A549 (cell line): Measurements from ENCODE around the gene UTP4. TPM values are rescaled to one million over a fixed set of nuclear protein-coding genes. Genes with fewer than 3 reads are reported as not detected.

ENCODE experiments used
- ATAC-seq, 2 experiments: fragments of 200-7000 bp in 1 of 2; fragments of >200 bp in 1 of 2; cut with Nextera tagmentation in 1 of 2; cut with Tn5 transposase in 1 of 2; 3 replicates each; pipeline versions ENCODE4 v1.8.0 to v1.9.1; 2018 to 2020; ENCODE audit warnings: mild to moderate bottlenecking in 1 of 2, moderate library complexity in 1 of 2
- CTCF ChIA-PET: fragments of 300-600 bp; sonication (Branson Sonifier 250); formaldehyde crosslinking; extraction: SDS; loops from one replicate; lab custom pipeline; 2021; ENCODE audit warnings: antibody characterized with exemption, inconsistent platforms; lab: Yijun Ruan, JAX
- POLR2A ChIA-PET: fragments of 350-600 bp; formaldehyde crosslinking; extraction: SDS; loops from one replicate; lab custom pipeline; 2021; ENCODE audit warnings: antibody characterized with exemption, inconsistent platforms; lab: Yijun Ruan, JAX
- DNase-seq, 2 experiments: peaks; one replicate each; pipeline versions ENCODE4 v3.0.0 to v3.0.0-alpha.2; 2011 to 2016; ENCODE audit warnings: low read depth in 1 of 2, low spot score in 1 of 2
- FAIRE-seq: peaks from 2 replicates; lab custom pipeline; 2011; peaks lifted over from hg19 to GRCh38; lab: Jason Lieb, UNC
- H3K27ac ChIP-seq, 2 experiments: fragments of >200 bp; sonication (Bioruptor Twin); formaldehyde crosslinking; 3 replicates each; pipeline ENCODE4 v1.5.1; 2016 to 2017
- H3K4me1 ChIP-seq: fragments of >200 bp; sonication (Bioruptor Twin); formaldehyde crosslinking; 3 replicates; pipeline ENCODE4 v1.6.1; 2016
- H3K4me2 ChIP-seq: fragments of >200 bp; sonication (Bioruptor Twin); formaldehyde crosslinking; 3 replicates; pipeline ENCODE4 v1.6.1; 2016
- H3K4me3 ChIP-seq: fragments of >200 bp; sonication (Bioruptor Twin); formaldehyde crosslinking; 3 replicates; pipeline ENCODE4 v1.5.1; 2016
- H3K9me3 ChIP-seq: fragments of >200 bp; sonication (Bioruptor Twin); formaldehyde crosslinking; 3 replicates; pipeline ENCODE4 v1.6.1; 2016
- BCL3 ChIP-seq: fragments of >200 bp; sonication (Bioruptor Twin); formaldehyde crosslinking; IDR thresholded peaks from 3 replicates; pipeline ENCODE4 v1.6.1; 2016
- BHLHE40 ChIP-seq: IDR thresholded peaks from 2 replicates; pipeline ENCODE4 v1.6.1; 2012; ENCODE audit warnings: low read depth, low read length, inconsistent platforms
- CEBPB ChIP-seq, 2 experiments: fragments of >200 bp in 1 of 2; sonication (Bioruptor Twin) in 1 of 2; formaldehyde crosslinking in 1 of 2; IDR thresholded peaks; 2 replicates each; pipeline ENCODE4 v1.6.1; 2012 to 2016
- CTCF ChIP-seq: fragments of >200 bp; sonication (Bioruptor Twin); formaldehyde crosslinking; IDR thresholded peaks from 3 replicates; pipeline ENCODE4 v1.5.1; 2016
- E2F6 ChIP-seq: IDR thresholded peaks from 2 replicates; pipeline ENCODE4 v1.6.1; 2012; ENCODE audit warnings: low read depth, borderline replicate concordance
- EP300 ChIP-seq, 2 experiments: fragments of >200 bp; sonication (Bioruptor Twin); formaldehyde crosslinking; IDR thresholded peaks; 2 replicates in 1 of 2; 3 replicates in 1 of 2; pipeline ENCODE4 v1.6.1; 2016 to 2017
- FOSL2 ChIP-seq, 2 experiments: fragments of 450-650 bp in 1 of 2; fragments of >200 bp in 1 of 2; sonication (Bioruptor Twin) in 1 of 2; formaldehyde crosslinking; IDR thresholded peaks; 2 replicates each; pipeline versions ENCODE4 v1.5.0 to v1.6.1; 2016 to 2020; ENCODE audit warnings: mild to moderate bottlenecking in 1 of 2, moderate library complexity in 1 of 2
- FOXS1 ChIP-seq: fragments of 250-450 bp; sonication (Bioruptor Pico); IDR thresholded peaks from 2 replicates; pipeline ENCODE4 v1.5.0; 2020; ENCODE audit warnings: mild to moderate bottlenecking, moderate library complexity
- HDAC2 ChIP-seq: fragments of 200-600 bp; sonication (generic); IDR thresholded peaks from 2 replicates; pipeline ENCODE4 v1.6.1; 2016
- HES2 ChIP-seq: fragments of >200 bp; sonication (Bioruptor Twin); formaldehyde crosslinking; IDR thresholded peaks from 2 replicates; pipeline ENCODE4 v1.6.1; 2016
- HOXB5 ChIP-seq: fragments of 250-450 bp; sonication (Bioruptor Pico); IDR thresholded peaks from 2 replicates; pipeline ENCODE4 v1.5.0; 2020; ENCODE audit warnings: mild to moderate bottlenecking, moderate library complexity
- JUN ChIP-seq, 2 experiments: fragments of >200 bp; sonication (Bioruptor Twin); formaldehyde crosslinking; IDR thresholded peaks; 2 replicates in 1 of 2; 3 replicates in 1 of 2; pipeline ENCODE4 v1.6.1; 2016 to 2017
- JUNB ChIP-seq: fragments of >200 bp; sonication (Bioruptor Twin); formaldehyde crosslinking; IDR thresholded peaks from 2 replicates; pipeline ENCODE4 v1.6.1; 2016
- KDM1A ChIP-seq: fragments of 200-600 bp; sonication (generic); IDR thresholded peaks from 2 replicates; pipeline ENCODE4 v1.6.1; 2016; ENCODE audit warnings: low read depth, mild to moderate bottlenecking
- MAFK ChIP-seq: fragments of 450-650 bp; IDR thresholded peaks from 2 replicates; pipeline ENCODE4 v1.6.1; 2014; ENCODE audit not compliant: partially characterized antibody
- MAZ ChIP-seq: fragments of 150-350 bp; IDR thresholded peaks from 2 replicates; pipeline ENCODE4 v1.6.1; 2014; ENCODE audit warnings: antibody characterized with exemption, low read depth, low read length, borderline replicate concordance
- MYC ChIP-seq: IDR thresholded peaks from 2 replicates; pipeline ENCODE4 v1.6.1; 2012; ENCODE audit warnings: mild to moderate bottlenecking, inconsistent platforms, low read length, improper control_type of control experiment, borderline replicate concordance
- NPAS2 ChIP-seq: fragments of 250-450 bp; sonication (Bioruptor Pico); IDR thresholded peaks from 2 replicates; pipeline ENCODE4 v1.8.0; 2022; ENCODE audit warnings: mild to moderate bottlenecking, moderate library complexity, borderline replicate concordance
- POLR2A ChIP-seq: IDR thresholded peaks from 2 replicates; pipeline ENCODE4 v1.6.1; 2012; ENCODE audit warnings: mild to moderate bottlenecking, low read length
- RAD21 ChIP-seq, 2 experiments: fragments of >200 bp in 1 of 2; sonication (Bioruptor Twin) in 1 of 2; formaldehyde crosslinking in 1 of 2; IDR thresholded peaks in 1 of 2; conservative IDR thresholded peaks in 1 of 2; 2 replicates in 1 of 2; 3 replicates in 1 of 2; pipeline ENCODE4 v1.6.1; 2012 to 2018; ENCODE audit warnings: inconsistent platforms in 1 of 2
- RARB ChIP-seq: fragments of 250-450 bp; sonication (Bioruptor Pico); IDR thresholded peaks from 2 replicates; pipeline ENCODE4 v1.8.0; 2021; ENCODE audit warnings: mild to moderate bottlenecking, moderate library complexity
- RCOR1 ChIP-seq: fragments of 150-350 bp; IDR thresholded peaks from 2 replicates; pipeline ENCODE4 v1.6.1; 2014; ENCODE audit warnings: antibody characterized with exemption, low read length, low read depth
- RFX5 ChIP-seq: fragments of 450-650 bp; IDR thresholded peaks from 2 replicates; pipeline ENCODE4 v1.7.1; 2014; ENCODE audit warnings: antibody characterized with exemption, mild to moderate bottlenecking, moderate library complexity
- TFCP2L1 ChIP-seq: fragments of 250-450 bp; sonication (Bioruptor Pico); IDR thresholded peaks from 2 replicates; pipeline ENCODE4 v1.5.0; 2021; ENCODE audit warnings: mild to moderate bottlenecking
- TP53 ChIP-seq: fragments of 250-450 bp; sonication (Bioruptor Pico); IDR thresholded peaks from 2 replicates; pipeline ENCODE4 v1.5.0; 2021; ENCODE audit warnings: mild to moderate bottlenecking, moderate library complexity
- USF2 ChIP-seq: fragments of 450-650 bp; IDR thresholded peaks from 2 replicates; pipeline ENCODE4 v1.6.1; 2014; ENCODE audit warnings: antibody characterized with exemption
- ZNF302 ChIP-seq: fragments of 250-450 bp; sonication (Bioruptor Pico); IDR thresholded peaks from 2 replicates; pipeline ENCODE4 v1.9.0; 2021; ENCODE audit warnings: inconsistent platforms, mild to moderate bottlenecking, moderate library complexity
- WGBS: methylation state at CpG from one replicate; pipeline ENCODE4 v1.1.6; 2017; ENCODE audit errors: missing lambda C conversion rate; 5-methylcytosine and 5-hydroxymethylcytosine counted together
- polyA plus RNA-seq, 4 experiments: library from polyadenylated mRNA; depleted of rRNA in 3 of 4; stranded (reverse); fragments of >200 nt; fragmentation: RNase III in 1 of 4; extraction: RNeasy Plus Mini Kit Qiagen cat#74134 plus additional on column Dnase treatment in 1 of 4; gene quantifications; 2 replicates in 3 of 4; 3 replicates in 1 of 4; pipeline ENCODE4 v1.2.3, GENCODE V29; 2011 to 2017

The UTP4 gene
- polyA plus RNA-seq, 2 of the 4 experiments (the other 2 are of a cell fraction) = 77.1 to 118 TPM

- FAIRE-seq (no peak), ATAC-seq (no peak), DNase-seq (no peak)
- no peak overlapping the region for H3K27ac ChIP-seq
- ChIA-PET POLR2A (no interaction called here), CTCF (interaction anchor here (0.8 to 24.8 kb wide), 7 partner anchors 9 to 529 kb away, joined by 3 to 503 read pairs (median 4); partner anchors contain the start of gene HAS3)
- no peaks in the 10 kb centered on the region for H3K9me3 ChIP-seq
- WGBS = 91% methylated on average over 2 of the region's 2 CpGs
- TF ChIP-seq FOSL2 (IDR thresholded peaks at IDR 0.05) = no peak
- TF ChIP-seq FOSL2 (CRISPR knock-in tag; IDR thresholded peaks at IDR 0.05) = no peak
- no peak for TF ChIP-seq TFCP2L1 (CRISPR knock-in tag)
- TF ChIP-seq CTCF = no peak
- no peak for TF ChIP-seq E2F6
- no peak for TF ChIP-seq CEBPB (IDR thresholded peaks at IDR 0.05)
- TF ChIP-seq RAD21 (conservative IDR thresholded peaks at IDR 0.05 in 1 of 2, IDR thresholded peaks at IDR 0.05 in 1 of 2) = no peak
- no peak for TF ChIP-seq RFX5
- no peak for TF ChIP-seq RARB (CRISPR knock-in tag)
- TF ChIP-seq MAZ = no peak
- TF ChIP-seq HOXB5 = no peak
- TF ChIP-seq TP53 (CRISPR knock-in tag) = no peak
- no peak for TF ChIP-seq JUN (IDR thresholded peaks at IDR 0.05)
- no peak for TF ChIP-seq MYC
- H3K4me3 ChIP-seq = no peak overlapping the region
- H3K4me2 ChIP-seq = no peak overlapping the region
- no peaks in the 10 kb centered on the region for H3K4me1 ChIP-seq
Measured at GRCh38 chr16:69119536-69119935, 12.9 kb upstream of the UTP4 start.

GRCh38 chr16:69120096-69120664, 12.3 kb upstream of the UTP4 start:
- ChIA-PET CTCF (interaction anchor here (0.6 to 24.8 kb wide), 9 partner anchors 8 to 596 kb away, joined by 3 to 503 read pairs (median 4); partner anchors contain the start of gene TANGO6), POLR2A (no interaction called here)
- Histone ChIP-seq H3K4me1 (no peaks in the 10 kb centered on the region), H3K4me2 (no peak overlapping the region), H3K4me3 (no peak overlapping the region), H3K27ac (no peak overlapping the region), H3K9me3 (no peaks in the 10 kb centered on the region)
- 95% methylated on average over 14 of the region's 19 CpGs for WGBS
- no peak for DNase-seq
- ATAC-seq = no peak
- TF ChIP-seq HDAC2 (no peak), RAD21 (conservative IDR thresholded peaks at IDR 0.05 in 1 of 2, IDR thresholded peaks at IDR 0.05 in 1 of 2) (no peak), RCOR1 (no peak), EP300 (IDR thresholded peaks at IDR 0.05) (no peak), FOXS1 (CRISPR knock-in tag) (no peak), ZNF302 (CRISPR knock-in tag) (no peak), MYC (no peak), BHLHE40 (no peak), FOSL2 (IDR thresholded peaks at IDR 0.05) (no peak), FOSL2 (CRISPR knock-in tag; IDR thresholded peaks at IDR 0.05) (no peak), JUN (IDR thresholded peaks at IDR 0.05) (no peak), JUNB (no peak), CEBPB (IDR thresholded peaks at IDR 0.05) (no peak), KDM1A (no peak), MAFK (no peak), NPAS2 (CRISPR knock-in tag) (no peak), HES2 (no peak), USF2 (no peak), POLR2A (no peak), BCL3 (no peak)
- no peak for FAIRE-seq
